GM18508 (cell line): ENCODE data around the gene RBM43.
"Not testable (repeated sequence)": the region's sequence is repeated elsewhere in the genome, so short reads cannot be mapped to it uniquely, and the experiment has no call there.

ENCODE experiments used
- ATAC-seq: cut with Tn5 transposase; IDR thresholded peaks from one replicate; pipeline ENCODE4 v1.9.1; 2021; ENCODE audit warnings: moderate number of reproducible peaks; ENCODE audit not compliant: insufficient read depth, unreplicated experiment

The RBM43 gene

DNA sequence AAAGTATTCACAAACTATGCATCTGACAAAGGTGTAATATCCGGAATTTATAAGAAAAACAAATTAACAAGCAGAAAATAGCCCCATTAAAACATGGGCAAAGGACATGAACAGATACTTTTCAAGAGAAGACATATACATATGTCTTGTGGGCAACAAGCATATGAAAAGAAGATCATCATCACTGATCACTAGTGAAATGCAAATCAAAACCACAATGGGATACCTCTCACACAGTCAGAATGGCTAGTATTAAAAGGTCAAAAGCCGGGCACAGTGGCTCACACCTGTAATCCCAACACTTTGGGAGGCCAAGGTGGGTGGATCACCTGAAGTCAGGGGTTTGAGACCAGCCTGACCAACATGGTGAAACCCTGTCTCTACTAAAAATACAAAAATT, 28.4 kb downstream of the RBM43 start:
- ATAC-seq, result not testable (repeated sequence)

DNA sequence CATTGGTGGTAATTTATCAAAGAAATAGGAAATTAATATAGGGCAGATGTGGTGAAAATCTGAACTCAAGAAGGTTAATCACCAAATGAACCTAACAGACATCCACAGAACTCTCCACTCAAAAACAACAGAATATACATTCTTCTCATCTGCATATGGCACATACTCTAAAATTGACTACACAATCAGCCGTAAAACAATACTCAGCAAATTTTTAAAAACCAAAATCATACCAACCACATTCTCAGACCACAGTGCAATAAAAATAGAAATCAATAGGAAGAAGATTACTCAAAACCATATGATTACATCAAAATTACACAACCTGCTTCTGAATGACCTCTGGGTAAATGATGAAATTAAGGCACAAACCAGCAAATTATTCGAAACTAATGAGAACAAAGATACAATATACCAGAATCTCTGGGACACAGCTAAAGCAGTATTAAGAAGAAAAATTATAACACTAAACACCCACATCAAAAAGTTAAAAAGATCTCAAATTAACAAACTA, 31.0 kb downstream of the RBM43 start:
- no peak for ATAC-seq

DNA sequence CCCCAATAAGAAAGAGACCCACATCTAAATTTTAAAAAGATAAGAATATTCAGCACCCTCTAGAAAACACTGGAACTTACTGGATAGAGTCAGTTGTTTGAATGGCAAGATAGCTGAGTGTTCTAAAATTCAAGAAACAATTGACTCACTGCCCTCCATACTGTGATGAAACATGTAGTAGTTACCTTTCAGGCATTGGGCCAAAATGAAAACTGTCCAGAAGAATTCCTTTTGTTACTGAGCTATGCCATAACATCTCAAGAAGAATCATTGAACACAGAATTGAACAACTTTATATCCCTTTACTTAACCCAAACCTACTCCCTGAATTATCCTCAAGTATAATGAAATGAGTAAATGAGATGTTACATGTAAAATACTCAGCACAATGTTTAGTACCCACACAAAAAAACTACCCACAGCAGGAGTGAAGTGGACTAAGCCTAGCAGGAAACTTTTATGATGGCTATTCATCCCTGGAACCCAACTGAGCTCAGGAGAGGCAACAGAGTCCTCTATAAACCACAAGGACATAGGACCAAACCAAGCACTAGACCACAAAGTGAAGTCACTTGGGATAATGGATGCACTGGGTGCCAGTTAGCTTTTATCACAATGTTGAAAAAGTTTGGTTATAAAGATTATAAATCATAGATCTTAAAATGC, 32.7 kb downstream of the RBM43 start:
- ATAC-seq, result no peak

DNA sequence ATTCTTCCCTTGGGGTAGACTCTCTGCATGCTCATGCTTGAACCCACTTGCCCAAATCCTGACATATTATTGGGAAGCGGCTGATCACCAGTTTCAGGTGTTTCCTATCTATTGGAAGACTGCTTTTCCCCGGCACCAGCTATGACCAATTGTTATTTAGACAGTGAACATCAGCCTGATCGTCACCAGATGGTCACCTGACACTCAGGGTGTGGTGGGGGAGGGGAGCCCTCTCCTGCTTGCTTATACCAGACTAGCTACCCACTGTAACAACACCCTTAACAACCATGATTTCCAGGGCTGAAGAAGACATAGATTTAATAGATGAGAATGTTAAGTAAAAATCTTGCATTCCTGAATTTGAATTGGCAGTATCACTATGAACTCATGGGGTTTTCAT, 44.3 kb downstream of the RBM43 start:
- no peak for ATAC-seq

DNA sequence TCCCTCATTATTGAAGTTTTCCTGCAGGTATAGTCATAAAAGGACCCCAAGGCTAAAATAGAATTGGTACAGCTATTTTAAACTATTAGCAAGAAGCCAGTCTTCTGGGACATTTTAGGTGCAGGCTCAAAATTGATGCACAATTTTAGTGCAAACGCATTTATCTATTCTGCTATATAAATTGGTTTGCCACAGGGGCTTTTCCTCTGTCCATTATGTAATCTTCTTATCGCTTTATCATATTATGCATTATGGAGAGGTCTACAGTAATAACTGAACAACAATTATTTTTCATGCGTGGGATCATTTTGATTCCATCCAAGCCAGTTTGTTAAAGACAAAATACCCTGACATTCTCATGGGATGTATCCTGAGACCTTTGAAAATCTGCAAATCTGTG, 54.6 kb downstream of the RBM43 start:
- ATAC-seq, result no peak

DNA sequence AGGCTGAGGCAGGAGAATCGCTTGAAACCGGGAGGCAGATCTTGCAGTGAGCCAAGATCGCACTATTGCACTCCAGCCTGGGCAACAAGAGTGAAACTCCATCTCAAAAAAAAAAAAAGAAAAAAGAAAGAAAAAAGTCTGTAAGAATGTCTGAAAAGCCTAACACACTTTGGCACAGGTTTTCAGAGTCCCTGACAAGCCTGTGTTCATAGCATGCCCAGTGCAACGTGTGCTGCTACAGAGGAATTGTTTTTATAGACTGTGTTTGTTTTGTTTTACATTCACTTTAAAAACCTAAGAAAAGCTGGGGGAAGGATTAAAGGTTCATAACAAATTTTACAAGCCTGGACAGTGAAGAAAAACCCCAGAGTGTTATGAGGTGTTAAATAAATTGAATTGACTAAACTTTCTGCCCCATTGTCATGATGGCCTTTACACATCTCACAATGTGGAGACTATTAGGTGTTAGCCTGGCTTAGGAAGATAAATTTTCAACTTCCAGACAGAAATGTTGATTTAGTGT, 55.2 kb downstream of the RBM43 start:
- no peak for ATAC-seq

DNA sequence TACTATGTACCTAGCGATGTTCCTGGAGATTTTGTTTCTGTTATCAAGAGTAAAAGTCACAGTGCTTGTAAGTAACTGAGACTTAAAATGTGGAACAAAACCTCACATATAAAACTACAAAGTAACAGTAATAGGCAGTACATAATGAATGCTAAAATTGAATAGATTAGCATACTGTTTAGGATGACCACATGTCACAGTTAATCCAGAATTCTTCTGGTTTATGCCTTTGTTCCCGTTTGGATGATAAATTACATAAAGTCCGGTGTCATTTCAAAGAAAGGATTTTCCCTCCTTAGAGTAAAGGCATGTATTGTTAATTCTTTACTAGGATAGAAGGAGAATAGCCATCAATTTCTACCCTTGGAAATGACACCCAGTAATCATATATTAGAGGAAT, 56.1 kb downstream of the RBM43 start:
- no peak for ATAC-seq

DNA sequence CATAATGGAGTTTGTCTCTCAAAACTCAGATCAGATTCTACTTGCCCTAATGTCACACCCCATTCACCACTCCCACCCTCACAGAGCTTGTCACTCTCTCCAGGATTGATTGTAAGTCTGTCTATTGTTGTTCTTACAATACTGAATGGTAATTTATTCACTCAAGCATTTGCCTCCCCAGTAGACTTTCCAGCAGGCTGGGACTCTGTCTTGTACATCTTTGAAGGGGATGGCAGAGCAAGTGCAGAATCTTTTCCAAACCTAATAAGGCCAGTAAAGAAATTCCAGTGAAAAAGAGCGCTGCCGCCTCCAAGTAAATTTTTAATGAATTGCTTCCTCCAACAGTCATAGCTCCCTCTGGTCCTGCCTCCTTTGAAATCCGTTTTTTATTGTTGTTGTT, 56.9 kb downstream of the RBM43 start:
- no peak for ATAC-seq

DNA sequence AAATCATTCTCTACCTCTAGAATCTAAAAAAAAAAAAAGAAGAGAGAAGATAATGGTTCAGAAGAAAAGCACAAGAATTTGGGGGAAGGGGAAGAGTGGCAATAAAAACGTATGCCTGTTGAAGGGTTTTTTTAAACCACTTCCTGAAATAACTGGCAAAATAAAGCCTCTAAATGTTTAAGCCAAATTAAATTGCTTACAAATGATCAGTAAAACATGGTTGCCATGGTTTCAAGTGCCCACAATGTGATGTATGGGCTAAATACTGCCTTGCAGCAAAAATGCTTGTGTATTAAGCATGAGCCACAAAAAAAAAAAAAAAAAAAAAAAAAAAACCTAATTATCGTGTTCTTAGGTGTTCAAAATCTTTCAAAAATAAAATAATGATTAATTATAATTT, 60.8 kb downstream of the RBM43 start:
- no peak for ATAC-seq

DNA sequence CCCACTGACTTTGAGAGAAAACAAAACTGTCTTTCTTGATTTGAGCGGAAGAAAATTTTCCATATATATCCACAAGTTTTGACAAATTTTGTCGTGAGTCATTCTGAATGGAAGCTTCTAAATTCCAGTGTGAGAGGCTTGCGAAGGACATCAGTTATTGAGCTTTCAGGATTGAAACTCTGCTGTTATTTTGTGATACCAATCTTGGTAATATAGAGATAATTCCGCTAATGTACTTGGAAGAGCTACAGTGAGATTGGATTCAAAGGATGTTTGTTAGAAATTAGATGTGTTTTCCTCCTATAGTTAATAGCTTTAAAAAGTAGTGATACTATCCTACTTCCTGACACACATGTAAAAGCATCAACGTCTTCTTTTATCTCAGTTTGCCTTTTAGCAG, 61.4 kb downstream of the RBM43 start:
- no peak for ATAC-seq

DNA sequence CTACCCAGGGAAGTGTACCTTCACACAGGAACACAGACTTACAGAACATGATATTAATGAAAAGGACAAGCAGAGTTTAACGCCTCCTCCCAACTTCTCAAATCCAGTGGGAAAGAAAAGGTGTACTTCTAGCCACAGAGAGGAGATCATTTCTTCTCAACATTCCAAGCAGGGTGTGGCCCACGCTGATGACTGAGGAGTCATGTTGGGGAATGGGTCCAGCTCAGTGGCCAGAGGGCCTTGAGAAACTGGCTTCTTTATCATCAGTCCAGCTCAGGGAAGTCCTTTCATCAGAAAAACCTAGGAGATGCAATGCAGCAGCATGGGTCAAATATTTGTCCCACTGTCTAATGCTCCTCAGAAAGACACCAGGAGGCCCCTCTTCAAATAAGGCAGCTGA, 63.0 kb downstream of the RBM43 start:
- no peak for ATAC-seq
